HepG2 (cell line): ENCODE measurements around the gene RASA4B. TPM values are rescaled to one million over a fixed set of nuclear protein-coding genes. Genes with fewer than 3 reads are reported as not detected.

Source experiments
- ATAC-seq: fragments of 200-7000 bp; cut with Tn5 transposase; 3 replicates; pipeline ENCODE4 v1.9.1; 2020; ENCODE audit warnings: mild to moderate bottlenecking, moderate library complexity
- BruUV-seq: library from RNA; stranded (reverse); fragments of 400-500 nt; replicated peaks from 2 replicates; lab custom pipeline; 2021; lab: Mats Ljungman, UMichigan
- CTCF ChIA-PET: fragments of 300-600 bp; formaldehyde crosslinking; extraction: SDS; loops from one replicate; lab custom pipeline; 2021; ENCODE audit warnings: low total read pairs, inconsistent platforms, low intra/inter-chr PET ratio; lab: Yijun Ruan, JAX
- POLR2A ChIA-PET: fragments of 350-600 bp; sonication (Branson Sonifier 250); formaldehyde crosslinking; loops from one replicate; lab custom pipeline; 2020; ENCODE audit warnings: antibody characterized with exemption, inconsistent platforms; lab: Yijun Ruan, JAX
- DNase-seq: peaks from one replicate; pipeline ENCODE4 v3.0.0-alpha.2; 2015; ENCODE audit warnings: low spot score
- FAIRE-seq: peaks from 3 replicates; lab custom pipeline; 2011; peaks lifted over from hg19 to GRCh38; lab: Jason Lieb, UNC
- H2AFZ ChIP-seq: one replicate; pipeline ENCODE4 v1.6.1; 2011; ENCODE audit warnings: low read length, inconsistent platforms
- H3K27ac ChIP-seq: fragments of 300-600 bp; 3 replicates; pipeline ENCODE4 v1.8.0; 2011; ENCODE audit warnings: mixed run types, mild to moderate bottlenecking, mixed read lengths, low read length, inconsistent platforms; ENCODE audit not compliant: insufficient read depth; ENCODE audit errors: extremely low read length
- H3K27me3 ChIP-seq, 2 experiments: fragments of 200-600 bp in 1 of 2; 2 replicates in 1 of 2; 3 replicates in 1 of 2; pipeline versions ENCODE4 v1.6.0 to v1.8.0; 2011; ENCODE audit warnings: low read length in 2 of 2, mild to moderate bottlenecking in 2 of 2, moderate library complexity in 2 of 2, inconsistent platforms in 1 of 2; ENCODE audit not compliant: insufficient read depth in 2 of 2, control insufficient read depth in 1 of 2
- H3K36me3 ChIP-seq, 2 experiments: fragments of 200-600 bp in 1 of 2; replicated peaks in 1 of 2; 2 replicates in 1 of 2; 3 replicates in 1 of 2; pipeline versions ENCODE4 v1.5.1 to v1.8.0; 2011; ENCODE audit warnings: low read length in 2 of 2, inconsistent platforms in 1 of 2; ENCODE audit not compliant: insufficient read depth in 2 of 2, control insufficient read depth in 1 of 2
- H3K4me1 ChIP-seq: 2 replicates; pipeline ENCODE4 v1.5.1; 2012; ENCODE audit warnings: low read length, inconsistent platforms; ENCODE audit not compliant: insufficient read depth
- H3K4me2 ChIP-seq: 2 replicates; pipeline ENCODE4 v1.6.0; 2011; ENCODE audit warnings: low read depth, low read length, inconsistent platforms
- H3K4me3 ChIP-seq, 3 experiments: fragments of 200-600 bp in 1 of 3; sonication (generic), shearing (Covaris generic) in 1 of 3; replicated peaks in 1 of 3; 2 replicates each; pipeline ENCODE4 v1.5.1; 2011 to 2016; ENCODE audit warnings: low read length in 3 of 3, inconsistent platforms in 2 of 3, low read depth in 2 of 3, mild to moderate bottlenecking in 2 of 3, control low read depth in 1 of 3, mixed read lengths in 1 of 3; ENCODE audit not compliant: insufficient read depth in 1 of 3
- H3K79me2 ChIP-seq: one replicate; pipeline ENCODE4 v1.6.1; 2011; ENCODE audit warnings: low read length, inconsistent platforms; ENCODE audit not compliant: insufficient read depth
- H3K9ac ChIP-seq: 2 replicates; pipeline ENCODE4 v1.6.0; 2011; ENCODE audit warnings: mild to moderate bottlenecking, low read depth, low read length, inconsistent platforms; ENCODE audit not compliant: insufficient read depth
- H3K9me3 ChIP-seq: 2 replicates; pipeline ENCODE4 v1.5.1; 2012; ENCODE audit warnings: mild to moderate bottlenecking, low read length
- H4K20me1 ChIP-seq: 2 replicates; pipeline ENCODE4 v1.6.0; 2011; ENCODE audit warnings: inconsistent platforms, mild to moderate bottlenecking, low read length, moderate library complexity; ENCODE audit not compliant: insufficient read depth
- ADNP ChIP-seq: sonication (generic); formaldehyde crosslinking; IDR thresholded peaks from 2 replicates; pipeline ENCODE4 v1.4.0; 2020; ENCODE audit warnings: missing genetic modification reagents
- CHCHD3 ChIP-seq: sonication (generic); formaldehyde crosslinking; IDR thresholded peaks from 2 replicates; pipeline ENCODE4 v1.8.0; 2022; ENCODE audit warnings: mild to moderate bottlenecking, missing genetic modification reagents, moderate library complexity
- ELF3 ChIP-seq: IDR thresholded peaks from 2 replicates; pipeline ENCODE4 v1.6.1; 2016; ENCODE audit warnings: missing genetic modification reagents, missing compliant biosample characterization
- MBNL3 ChIP-seq: fragments of 250-450 bp; sonication (Bioruptor Pico); conservative IDR thresholded peaks from 2 replicates; pipeline ENCODE4 v1.8.0; 2022; ENCODE audit warnings: mild to moderate bottlenecking, inconsistent platforms
- MTERF4 ChIP-seq: sonication (generic); formaldehyde crosslinking; IDR thresholded peaks from 2 replicates; pipeline ENCODE4 v1.8.0; 2023; ENCODE audit warnings: mild to moderate bottlenecking, missing genetic modification reagents
- THAP7 ChIP-seq: sonication (generic); formaldehyde crosslinking; IDR thresholded peaks from 2 replicates; pipeline ENCODE4 v1.8.1; 2023; ENCODE audit warnings: mild to moderate bottlenecking, missing genetic modification reagents
- ZHX2 ChIP-seq, 2 experiments: sonication (generic) in 1 of 2; formaldehyde crosslinking in 1 of 2; IDR thresholded peaks; 2 replicates each; pipeline versions ENCODE4 v1.6.1 to v1.9.0; 2014 to 2022; ENCODE audit warnings: antibody characterized with exemption in 1 of 2, borderline replicate concordance in 1 of 2, inconsistent platforms in 1 of 2, low read depth in 1 of 2, missing genetic modification reagents in 1 of 2
- ZIK1 ChIP-seq: sonication (generic); formaldehyde crosslinking; IDR thresholded peaks from 2 replicates; pipeline ENCODE4 v1.5.0; 2020; ENCODE audit warnings: mild to moderate bottlenecking, low read depth, missing genetic modification reagents, borderline replicate concordance
- ZNF20 ChIP-seq: sonication (generic); formaldehyde crosslinking; IDR thresholded peaks from 2 replicates; pipeline ENCODE4 v1.4.0; 2020; ENCODE audit warnings: mild to moderate bottlenecking, moderate library complexity, missing genetic modification reagents
- ZNF224 ChIP-seq: sonication (generic); formaldehyde crosslinking; IDR thresholded peaks from 2 replicates; pipeline ENCODE4 v1.5.0; 2020; ENCODE audit warnings: mild to moderate bottlenecking, missing genetic modification reagents
- ZNF232 ChIP-seq: sonication (generic); formaldehyde crosslinking; IDR thresholded peaks from 2 replicates; pipeline ENCODE4 v1.4.0; 2020; ENCODE audit warnings: missing genetic modification reagents, borderline replicate concordance
- ZNF740 ChIP-seq: sonication (generic); formaldehyde crosslinking; IDR thresholded peaks from 2 replicates; pipeline ENCODE4 v1.4.0; 2020; ENCODE audit warnings: missing genetic modification reagents
- WGBS: methylation state at CpG from one replicate; pipeline ENCODE4 v1.1.6; 2017; ENCODE audit warnings: low lambda C conversion rate; 5-methylcytosine and 5-hydroxymethylcytosine counted together
- in situ Hi-C: cut with HindIII; loops from 2 replicates; pipeline ENCODE4 v1.10.0; 2017; ENCODE audit warnings: low pct_unique_long_range_greater_than_20kb; ENCODE audit not compliant: extremely low pct_ligation_motif_present
- intact Hi-C: fragments of 100-400 bp; cut with micrococcal nuclease; formaldehyde crosslinking; loops from one replicate; pipeline ENCODE4 v1.10.0; 2022; ENCODE audit not compliant: unreplicated experiment
- polyA plus RNA-seq, 8 experiments: library from polyadenylated mRNA; depleted of rRNA in 3 of 8; stranded (reverse) in 7 of 8; unstranded in 1 of 8; fragments of >200 nt; fragmentation: Illumina TruSeq in 4 of 8; extraction: Trizol in 4 of 8; gene quantifications; 2 replicates each; pipeline versions ENCODE4 v1.2.1 to v1.2.3, GENCODE V29; 2011 to 2016; ENCODE audit warnings: low read depth in 4 of 8, missing spikeins in 1 of 8, mixed read lengths in 1 of 8; ENCODE audit not compliant: insufficient read depth in 1 of 8
- total RNA-seq, 5 experiments: library from RNA; depleted of rRNA; stranded (reverse); fragments of >200 nt; fragmentation: Illumina TruSeq; extraction: Trizol; gene quantifications; 2 replicates each; pipeline ENCODE4 v1.2.3, GENCODE V29; 2016; ENCODE audit warnings: low read depth in 1 of 5

RASA4B gene
- total and polyA plus RNA-seq, 2 of the 13 experiments (the other 11 are each of a cell fraction or from before 2014, with no cell fraction given), result 0.82 to 1.3 TPM

GRCh38 chr7:102463841-102464576 lies 53.6 kb downstream of the RASA4B start:
- POLR2A ChIA-PET, result interaction anchor here (1.9 kb wide), 1 partner anchor 12 kb away, joined by 4 read pairs; no protein-coding TSS in a partner anchor
- H3K27ac ChIP-seq, result peak overlapping the region; percentile 59
- peaks cover 4 to 7% of the 10 kb centered on the region in 2 experiments; a peak in 2 of 5 replicates for H3K36me3 ChIP-seq
- ATAC-seq, result peak; percentile 4; the same call in 1 of the 3 replicates
- CTCF ChIA-PET, result no interaction called here
- peaks cover 23% of the 10 kb centered on the region for H3K4me1 ChIP-seq
- peaks cover 14% of the 10 kb centered on the region for H3K79me2 ChIP-seq
- in situ Hi-C loops (no loop called here), intact Hi-C loops (no loop called here)
- H3K9ac ChIP-seq, result peak overlapping the region; percentile 95
- peak overlapping the region; percentile 87 for H3K4me2 ChIP-seq
- H3K9me3 ChIP-seq, result no peaks in the 10 kb centered on the region
- WGBS, result 5% methylated on average over 24 of the region's 24 CpGs
- no peaks in the 10 kb centered on the region for H4K20me1 ChIP-seq
- H2AFZ ChIP-seq, result peak overlapping the region; percentile 93
- peaks cover 0 to 5% of the 10 kb centered on the region in 2 experiments; a peak in 2 of 5 replicates for H3K27me3 ChIP-seq
- no peak for DNase-seq
- no peak for FAIRE-seq
- TSS peak; percentile 56 for BruUV-seq
- H3K4me3 ChIP-seq, result peak overlapping the region; percentile 93 to 100 (median 94)
- TF ChIP-seq CHCHD3 (CRISPR knock-in tag) (no peak), ZNF224 (peak; percentile 36; the same call in 1 of the 2 replicates), THAP7 (0 out of 2 replicates have a peak, but pooled peaks have one; percentile 42), ZNF740 (CRISPR knock-in tag) (0 out of 2 replicates have a peak, but pooled peaks have one; percentile 47), ELF3 (0 out of 2 replicates have a peak, but pooled peaks have one; percentile 1), ADNP (CRISPR knock-in tag) (no peak), ZHX2 (IDR thresholded peaks at IDR 0.05; ENCODE audit: low read depth) (no peak), ZHX2 (CRISPR knock-in tag; IDR thresholded peaks at IDR 0.05; ENCODE audit: borderline replicate concordance) (0 out of 2 replicates have a peak, but pooled peaks have one; percentile 19), MBNL3 (no peak), ZIK1 (CRISPR knock-in tag) (no peak), ZNF20 (CRISPR knock-in tag) (no peak), ZNF232 (CRISPR knock-in tag) (0 out of 2 replicates have a peak, but pooled peaks have one; percentile 0), MTERF4 (CRISPR knock-in tag) (0 out of 2 replicates have a peak, but pooled peaks have one; percentile 16)
